ENCODE measurements around the gene EPYC. TPM values are rescaled to one million over a fixed set of nuclear protein-coding genes. Genes with fewer than 3 reads are reported as not detected.

EPYC gene, protein sequence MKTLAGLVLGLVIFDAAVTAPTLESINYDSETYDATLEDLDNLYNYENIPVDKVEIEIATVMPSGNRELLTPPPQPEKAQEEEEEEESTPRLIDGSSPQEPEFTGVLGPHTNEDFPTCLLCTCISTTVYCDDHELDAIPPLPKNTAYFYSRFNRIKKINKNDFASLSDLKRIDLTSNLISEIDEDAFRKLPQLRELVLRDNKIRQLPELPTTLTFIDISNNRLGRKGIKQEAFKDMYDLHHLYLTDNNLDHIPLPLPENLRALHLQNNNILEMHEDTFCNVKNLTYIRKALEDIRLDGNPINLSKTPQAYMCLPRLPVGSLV
- not detected in 2 replicates for total RNA-seq

DNA sequence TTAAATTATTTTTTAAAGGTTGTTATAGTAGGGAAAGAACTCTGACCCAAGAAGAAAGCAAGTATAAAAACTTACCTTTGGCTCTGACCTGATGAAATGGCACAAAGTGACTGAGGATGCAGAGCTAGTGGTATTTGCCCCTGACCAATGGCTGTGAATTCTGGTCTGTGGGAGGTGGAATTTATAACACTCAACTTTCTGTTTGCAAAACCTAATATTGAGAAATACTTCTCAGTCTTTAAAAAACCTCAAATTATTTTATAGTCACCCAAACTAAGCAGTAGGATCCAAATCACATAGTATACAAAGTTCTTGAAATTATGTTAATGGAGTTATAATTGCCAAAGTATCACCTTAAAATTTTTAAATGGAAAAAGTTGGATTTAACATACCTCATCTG, at the start of gene EPYC:
TSS of gene EPYC (minus strand) at position 101 of the 400 bp plus-strand sequence. CDS start 2,407 bp downstream, outside the sequence.
- Mint-ChIP-seq H3K36me3 (ENCODE audit: low read depth) (no peaks in the 10 kb centered on the region), H3K4me1 (ENCODE audit: low read depth) (peaks cover 18% of the 10 kb centered on the region), H3K9me3 (no peaks in the 10 kb centered on the region), H3K27me3 (ENCODE audit: insufficient read depth) (peaks cover 12% of the 10 kb centered on the region), H3K4me3 (no peak within 1 kb of the TSS), H3K27ac (no peak within 1 kb of the TSS)
- no peak for DNase-seq (ENCODE audit: low spot score)
- intact Hi-C loops (cut with micrococcal nuclease): no loop called here

DNA sequence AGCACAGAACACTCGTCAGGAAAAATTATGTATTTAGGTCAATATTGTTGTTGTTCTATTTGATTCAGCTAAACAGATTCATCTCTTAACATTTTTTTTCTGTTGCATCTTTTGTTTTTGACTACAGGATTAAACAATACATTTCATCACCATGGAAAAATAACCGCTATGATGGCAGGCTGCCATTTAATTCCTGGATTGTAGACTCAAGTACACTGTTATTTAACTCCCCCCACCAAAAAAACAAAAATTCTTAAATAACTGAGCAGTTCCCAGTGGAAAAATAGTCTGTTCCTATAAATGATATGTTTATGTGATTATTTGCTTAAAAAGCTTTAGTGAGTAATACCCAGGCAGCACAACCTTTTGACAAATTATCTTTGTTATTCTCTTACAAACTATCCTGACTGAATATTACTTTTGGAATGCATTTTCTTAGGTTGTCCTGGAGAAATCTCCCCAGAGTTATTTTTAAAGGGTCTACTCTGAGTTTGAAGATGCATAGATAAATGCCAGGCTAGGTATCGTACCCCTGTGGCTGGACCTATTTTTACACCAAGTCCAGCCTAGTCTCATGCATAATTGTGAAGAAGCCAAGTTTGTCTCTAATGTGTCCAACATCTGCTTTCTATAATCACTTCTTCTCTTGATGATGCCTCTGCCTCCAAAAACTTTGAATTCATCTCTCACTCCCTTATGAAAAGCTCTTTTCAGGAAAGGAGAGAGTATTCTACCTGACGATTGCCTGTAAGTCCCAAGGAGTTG, 49.4 kb upstream of the EPYC start:
- intact Hi-C loops (cut with micrococcal nuclease): no loop called here
- no peak overlapping the region for H3K4me3 Mint-ChIP-seq
- no peaks in the 10 kb centered on the region for H3K9me3 Mint-ChIP-seq
- no peak for DNase-seq (ENCODE audit: low spot score)
- no peaks in the 10 kb centered on the region for H3K27me3 Mint-ChIP-seq (ENCODE audit: insufficient read depth)
- no peak overlapping the region for H3K27ac Mint-ChIP-seq
- no peaks in the 10 kb centered on the region for H3K36me3 Mint-ChIP-seq (ENCODE audit: low read depth)
- H3K4me1 Mint-ChIP-seq (ENCODE audit: low read depth): no peaks in the 10 kb centered on the region

DNA sequence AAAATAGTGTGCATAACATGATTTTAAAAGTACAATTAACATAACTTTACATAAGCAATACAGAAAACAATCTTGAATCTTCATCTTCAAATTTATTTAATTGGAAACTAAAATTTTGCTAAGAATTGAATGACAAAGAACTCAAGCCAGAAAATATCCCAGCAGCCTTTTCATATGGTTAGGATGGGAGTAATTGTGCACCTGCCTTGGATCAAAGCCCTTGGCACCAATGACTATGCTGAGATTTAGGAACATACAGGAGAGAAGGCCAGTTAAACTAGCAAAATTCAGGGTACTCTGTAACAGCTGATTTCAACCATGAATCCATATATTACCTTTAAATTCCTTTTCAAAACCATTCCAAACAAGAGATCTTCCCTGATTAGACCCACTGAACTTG, 47.3 kb upstream of the EPYC start:
- no peaks in the 10 kb centered on the region for H3K4me1 Mint-ChIP-seq (ENCODE audit: low read depth)
- no peak overlapping the region for H3K4me3 Mint-ChIP-seq
- H3K27me3 Mint-ChIP-seq (ENCODE audit: insufficient read depth): no peaks in the 10 kb centered on the region
- DNase-seq (ENCODE audit: low spot score): no peak
- H3K27ac Mint-ChIP-seq: no peak overlapping the region
- intact Hi-C loops (cut with micrococcal nuclease): no loop called here
- no peaks in the 10 kb centered on the region for H3K36me3 Mint-ChIP-seq (ENCODE audit: low read depth)
- no peaks in the 10 kb centered on the region for H3K9me3 Mint-ChIP-seq

DNA sequence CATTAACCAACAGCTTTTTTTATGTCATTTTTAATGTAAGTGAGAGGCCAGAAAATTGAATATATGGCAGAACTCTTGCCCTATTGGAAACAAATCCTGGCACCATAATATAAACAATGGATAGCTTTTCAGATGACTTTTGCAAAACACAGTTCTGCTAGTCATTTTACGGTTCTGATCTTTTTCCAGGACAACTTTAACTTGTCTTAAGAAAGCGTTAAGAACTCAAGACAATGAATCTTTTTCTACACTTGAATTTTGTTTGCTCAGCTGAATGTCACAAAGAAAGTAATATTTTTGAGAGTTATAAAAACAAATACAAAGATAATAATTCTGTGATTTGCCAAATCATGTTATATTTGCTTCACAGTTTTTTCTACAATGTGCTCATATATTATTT, 39.8 kb upstream of the EPYC start:
- Mint-ChIP-seq H3K9me3 (no peaks in the 10 kb centered on the region), H3K4me3 (no peak overlapping the region), H3K27me3 (ENCODE audit: insufficient read depth) (no peaks in the 10 kb centered on the region), H3K4me1 (ENCODE audit: low read depth) (no peaks in the 10 kb centered on the region), H3K36me3 (ENCODE audit: low read depth) (no peaks in the 10 kb centered on the region), H3K27ac (no peak overlapping the region)
- DNase-seq (ENCODE audit: low spot score): no peak
- intact Hi-C loops (cut with micrococcal nuclease): no loop called here

DNA sequence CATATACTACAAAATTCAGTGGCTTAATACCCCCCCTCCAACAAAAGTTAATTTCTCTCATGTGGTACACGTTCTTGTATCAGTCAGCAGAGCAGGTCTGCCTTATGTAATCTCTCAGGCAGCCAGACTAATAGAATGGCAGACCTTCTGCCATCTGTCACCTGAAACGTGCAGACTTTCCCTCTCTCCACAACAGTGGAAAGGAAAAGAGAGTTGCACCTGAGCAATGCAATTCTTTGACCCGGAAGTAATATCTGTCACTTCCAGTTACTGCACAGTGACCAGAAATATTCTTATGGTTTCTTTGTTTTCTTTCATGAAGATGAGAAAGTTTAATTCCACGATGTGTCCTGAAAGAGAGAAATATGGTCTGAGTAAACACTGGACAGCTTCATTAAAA, 38.6 kb upstream of the EPYC start:
- Mint-ChIP-seq H3K4me3 (no peak overlapping the region), H3K27ac (no peak overlapping the region), H3K36me3 (ENCODE audit: low read depth) (no peaks in the 10 kb centered on the region), H3K9me3 (no peaks in the 10 kb centered on the region), H3K27me3 (ENCODE audit: insufficient read depth) (no peaks in the 10 kb centered on the region), H3K4me1 (ENCODE audit: low read depth) (no peaks in the 10 kb centered on the region)
- no peak for DNase-seq (ENCODE audit: low spot score)
- intact Hi-C loops (cut with micrococcal nuclease): no loop called here

DNA sequence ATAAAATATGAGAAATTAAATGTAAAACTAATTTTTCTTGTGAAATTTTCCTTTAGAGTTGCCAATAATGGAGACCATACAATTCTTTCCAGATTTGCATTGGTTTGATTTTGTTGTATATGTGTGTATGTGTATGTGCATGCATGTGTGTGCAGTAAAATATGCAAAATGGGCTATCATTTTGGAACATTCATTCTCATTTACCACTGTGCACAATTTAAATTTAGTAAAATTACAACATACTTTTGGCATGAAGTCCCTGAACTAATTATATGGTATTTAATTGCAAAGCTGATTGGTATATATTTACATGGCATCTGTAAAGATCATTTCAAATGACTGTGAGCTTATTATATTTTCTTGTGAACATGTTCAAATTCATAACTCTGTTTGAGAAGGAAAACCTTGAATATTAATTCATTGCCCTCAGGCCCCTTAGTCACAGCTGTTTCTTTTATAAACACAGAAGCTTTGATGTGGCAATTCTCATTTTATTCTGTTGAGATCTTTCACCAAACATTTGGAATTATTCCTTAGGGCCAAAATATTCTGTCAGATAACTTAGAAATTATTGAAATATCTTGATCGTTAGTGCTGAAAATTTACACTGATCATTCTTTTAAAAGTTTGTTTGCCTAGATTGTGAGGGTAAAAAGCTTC, 35.5 kb upstream of the EPYC start:
- no peak overlapping the region for H3K4me3 Mint-ChIP-seq
- intact Hi-C loops (cut with micrococcal nuclease): no loop called here
- no peak for DNase-seq (ENCODE audit: low spot score)
- H3K36me3 Mint-ChIP-seq (ENCODE audit: low read depth): no peaks in the 10 kb centered on the region
- no peaks in the 10 kb centered on the region for H3K27me3 Mint-ChIP-seq (ENCODE audit: insufficient read depth)
- H3K27ac Mint-ChIP-seq: no peak overlapping the region
- no peaks in the 10 kb centered on the region for H3K9me3 Mint-ChIP-seq
- no peaks in the 10 kb centered on the region for H3K4me1 Mint-ChIP-seq (ENCODE audit: low read depth)

DNA sequence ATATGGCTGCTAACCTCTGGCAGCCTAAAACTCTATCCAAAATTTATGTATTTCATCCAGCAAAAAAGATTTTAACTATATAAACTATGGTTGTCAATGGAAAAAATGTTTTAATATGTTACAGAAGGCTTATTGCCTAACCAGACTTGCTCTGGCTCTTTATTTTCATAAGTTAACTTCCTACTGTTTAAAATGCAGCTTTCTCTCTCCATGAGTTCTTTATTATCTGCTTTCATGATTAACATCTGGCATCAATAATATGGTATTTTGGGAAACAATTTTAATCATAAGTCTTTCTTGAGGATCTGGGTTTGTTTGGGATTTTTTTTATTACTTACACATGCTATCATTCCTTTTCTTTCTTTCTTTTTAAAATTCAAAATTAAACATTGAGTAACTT, 32.5 kb upstream of the EPYC start:
- Mint-ChIP-seq H3K36me3 (ENCODE audit: low read depth) (no peaks in the 10 kb centered on the region), H3K9me3 (no peaks in the 10 kb centered on the region), H3K27ac (no peak overlapping the region), H3K27me3 (ENCODE audit: insufficient read depth) (peaks cover 2% of the 10 kb centered on the region), H3K4me1 (ENCODE audit: low read depth) (no peaks in the 10 kb centered on the region), H3K4me3 (no peak overlapping the region)
- DNase-seq (ENCODE audit: low spot score): no peak
- intact Hi-C loops (cut with micrococcal nuclease): no loop called here

DNA sequence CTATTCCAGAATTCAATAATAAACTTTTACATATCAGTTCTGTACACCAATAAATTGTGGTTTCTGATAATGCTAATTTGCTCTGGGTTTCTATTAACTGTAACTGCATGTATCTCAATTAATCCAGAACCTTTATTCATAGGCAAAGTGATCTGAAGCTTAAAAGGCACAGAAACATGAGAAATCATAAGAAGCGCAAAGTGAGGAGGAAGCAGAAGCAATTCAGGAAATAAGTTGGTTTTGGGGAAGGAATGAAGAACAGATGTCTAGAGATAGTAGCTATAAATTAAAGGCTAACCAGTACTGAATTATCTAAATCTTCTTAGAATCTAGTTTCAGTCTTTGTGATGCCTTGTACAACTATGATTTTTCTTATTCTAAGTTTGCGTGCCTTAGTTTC, 28.5 kb upstream of the EPYC start:
- Mint-ChIP-seq H3K27me3 (ENCODE audit: insufficient read depth) (peaks cover 2% of the 10 kb centered on the region), H3K27ac (no peak overlapping the region), H3K4me1 (ENCODE audit: low read depth) (no peaks in the 10 kb centered on the region), H3K36me3 (ENCODE audit: low read depth) (no peaks in the 10 kb centered on the region), H3K9me3 (no peaks in the 10 kb centered on the region), H3K4me3 (no peak overlapping the region)
- intact Hi-C loops (cut with micrococcal nuclease): no loop called here
- no peak for DNase-seq (ENCODE audit: low spot score)

DNA sequence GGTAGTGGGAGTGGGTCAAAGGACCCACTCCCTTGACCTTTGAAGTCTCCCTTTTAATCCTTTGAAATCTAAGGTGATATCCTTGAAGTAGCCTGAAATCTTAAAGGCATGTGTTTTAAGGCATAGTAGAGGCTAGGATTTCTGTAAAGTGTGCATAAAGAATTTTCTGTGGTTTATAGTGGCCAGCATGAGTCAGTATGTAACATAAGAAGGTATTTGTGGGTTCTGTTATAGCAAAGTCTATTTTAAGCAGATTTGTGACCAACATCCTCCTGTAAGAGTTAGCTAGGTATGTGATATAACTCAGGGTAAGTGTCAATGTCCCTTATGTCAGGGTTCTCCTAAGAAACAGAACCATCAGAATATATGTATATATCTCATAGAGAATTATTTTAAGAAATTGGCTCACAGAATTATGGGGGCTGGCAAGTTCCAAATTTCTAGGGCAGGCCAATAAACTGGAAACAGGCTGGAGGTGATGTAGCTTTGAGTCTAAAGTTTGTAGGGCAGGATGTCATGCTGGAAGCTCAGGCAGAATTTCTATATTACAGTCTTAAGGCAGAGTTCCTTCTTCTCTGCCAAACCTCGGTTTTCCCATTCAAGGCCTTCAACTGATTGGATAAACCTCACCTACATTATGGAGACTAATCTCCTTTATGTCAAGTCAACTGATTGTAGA, 18.7 kb upstream of the EPYC start:
- intact Hi-C loops (cut with micrococcal nuclease): no loop called here
- DNase-seq (ENCODE audit: low spot score): no peak
- no peaks in the 10 kb centered on the region for H3K9me3 Mint-ChIP-seq
- no peaks in the 10 kb centered on the region for H3K4me1 Mint-ChIP-seq (ENCODE audit: low read depth)
- no peak overlapping the region for H3K27ac Mint-ChIP-seq
- no peaks in the 10 kb centered on the region for H3K36me3 Mint-ChIP-seq (ENCODE audit: low read depth)
- H3K27me3 Mint-ChIP-seq (ENCODE audit: insufficient read depth): no peaks in the 10 kb centered on the region
- no peak overlapping the region for H3K4me3 Mint-ChIP-seq

DNA sequence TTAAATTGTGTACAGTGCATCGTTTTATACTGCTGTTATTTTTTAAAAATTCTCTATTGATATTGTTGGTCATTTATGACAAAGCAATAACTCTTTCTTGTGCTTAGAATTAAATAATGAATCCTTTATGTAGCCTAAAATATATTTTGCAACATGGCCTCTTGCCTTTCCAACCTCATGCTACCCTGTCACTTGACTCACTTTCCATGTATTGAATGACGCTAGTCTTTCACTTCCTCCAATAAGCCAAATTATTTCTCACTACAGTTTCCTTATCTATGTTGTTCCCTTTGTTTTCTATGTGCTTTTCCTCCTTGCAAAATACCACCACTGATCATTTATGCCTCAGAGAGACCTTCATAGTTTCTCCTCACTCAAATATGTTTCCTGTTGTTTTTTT, 16.3 kb upstream of the EPYC start:
- no peaks in the 10 kb centered on the region for H3K27me3 Mint-ChIP-seq (ENCODE audit: insufficient read depth)
- no peak overlapping the region for H3K4me3 Mint-ChIP-seq
- H3K36me3 Mint-ChIP-seq (ENCODE audit: low read depth): no peaks in the 10 kb centered on the region
- intact Hi-C loops (cut with micrococcal nuclease): no loop called here
- H3K4me1 Mint-ChIP-seq (ENCODE audit: low read depth): no peaks in the 10 kb centered on the region
- H3K27ac Mint-ChIP-seq: no peak overlapping the region
- H3K9me3 Mint-ChIP-seq: no peaks in the 10 kb centered on the region
- DNase-seq (ENCODE audit: low spot score): no peak

DNA sequence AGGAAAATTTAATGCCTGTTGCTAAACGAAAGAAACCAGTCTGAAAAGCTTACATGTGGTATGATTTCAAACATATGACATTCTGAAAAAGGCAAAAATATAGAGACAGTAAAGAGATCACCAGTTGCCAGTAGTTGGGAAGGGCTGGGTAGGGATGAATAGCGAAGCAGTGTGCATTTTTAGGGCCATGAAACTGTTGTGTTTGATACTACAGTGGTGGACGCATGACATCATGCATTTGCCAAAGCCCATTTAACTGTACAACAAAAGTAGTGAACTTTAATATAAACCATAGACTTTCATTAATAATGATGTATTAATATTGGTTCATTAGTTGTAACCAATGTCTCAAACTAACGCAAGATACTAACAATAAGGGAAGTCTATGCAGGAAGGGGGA, 14.7 kb upstream of the EPYC start:
- intact Hi-C loops (cut with micrococcal nuclease): no loop called here
- H3K27me3 Mint-ChIP-seq (ENCODE audit: insufficient read depth): peaks cover 2% of the 10 kb centered on the region
- H3K36me3 Mint-ChIP-seq (ENCODE audit: low read depth): no peaks in the 10 kb centered on the region
- H3K4me3 Mint-ChIP-seq: no peak overlapping the region
- DNase-seq (ENCODE audit: low spot score): no peak
- H3K4me1 Mint-ChIP-seq (ENCODE audit: low read depth): no peaks in the 10 kb centered on the region
- no peak overlapping the region for H3K27ac Mint-ChIP-seq
- peaks cover 4% of the 10 kb centered on the region for H3K9me3 Mint-ChIP-seq

DNA sequence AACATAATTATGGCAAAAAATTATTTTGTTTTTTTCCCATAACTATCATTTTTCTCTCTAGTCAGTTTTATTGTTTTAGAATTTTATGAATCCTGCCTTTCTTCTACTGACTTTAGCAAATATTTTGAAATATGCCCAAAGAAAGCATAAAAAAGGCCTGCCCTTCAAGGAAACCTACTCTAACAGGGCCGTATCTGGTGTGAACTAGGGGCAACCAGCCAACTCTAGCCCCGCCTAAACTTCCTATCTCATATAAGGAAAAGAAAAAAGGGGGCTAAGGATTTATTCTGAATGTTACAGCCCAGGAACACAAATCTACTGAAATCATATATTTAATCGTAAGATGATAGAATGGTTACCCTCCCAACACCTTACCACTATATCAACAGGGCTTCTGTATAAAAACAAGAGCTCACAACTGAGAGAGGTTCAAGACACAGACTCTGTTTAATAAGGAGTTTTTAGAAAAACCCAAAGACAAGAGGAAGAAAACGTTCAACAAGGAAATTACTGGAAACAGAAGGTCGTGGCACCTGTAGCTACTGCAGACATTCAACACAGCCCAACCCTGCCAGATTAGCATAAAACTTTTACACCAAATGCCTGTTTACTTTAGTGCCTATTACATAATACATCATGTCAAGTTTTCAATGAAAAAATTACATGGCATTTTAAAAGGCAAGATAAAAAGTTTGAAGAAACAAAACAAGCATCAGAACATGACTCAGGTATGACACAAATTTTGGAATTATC, 12.9 kb upstream of the EPYC start:
- H3K36me3 Mint-ChIP-seq (ENCODE audit: low read depth): no peaks in the 10 kb centered on the region
- intact Hi-C loops (cut with micrococcal nuclease): no loop called here
- H3K27me3 Mint-ChIP-seq (ENCODE audit: insufficient read depth): peaks cover 5% of the 10 kb centered on the region
- H3K4me3 Mint-ChIP-seq: no peak overlapping the region
- no peak overlapping the region for H3K27ac Mint-ChIP-seq
- DNase-seq (ENCODE audit: low spot score): no peak
- H3K4me1 Mint-ChIP-seq (ENCODE audit: low read depth): no peaks in the 10 kb centered on the region
- peaks cover 4% of the 10 kb centered on the region for H3K9me3 Mint-ChIP-seq
